Heart left ventricle (tissue), 13 donors: ENCODE results near the gene TRRAP.

Experiments used
- POLR2A ChIP-seq, 2 donors: fragments of 450-650 bp; IDR thresholded peaks; one replicate each; pipeline ENCODE4 v1.6.1; 2017; ENCODE audit warnings: antibody characterized with exemption in 2 of 2, mild to moderate bottlenecking in 2 of 2, moderate library complexity in 2 of 2
- TF ChIP-seq, protein P1 (sequence below), 12 donors: fragments of 200-600 bp; sonication (generic) in 4 of 12; IDR thresholded peaks; one replicate each; pipeline versions ENCODE4 v1.5.0 to v1.8.0; 2018 to 2022; ENCODE audit warnings: antibody characterized with exemption in 12 of 12, mild to moderate bottlenecking in 5 of 12
- donor health status: ischemic (EF 13 %, LVEDD 7.1; RV severe dilation, severe dysfunction).
- donor health status: DM: no; HTN: yes; CAD: no.
- donor health status: DM: no; HTN: no; CAD: no.
- donor health status: ischemic (EF 25% LVEDD 6.9; RV normal size, moderate dysfunction).
- donor health status: ischemic (EF 25% LVEDD 5.7; RV mildly dilated, moderate dysfunction).
- donor health status: ischemic (EF 35%, LVEDD 5.7; RV mildly dilated, moderate dysfunction).
- donor health status: nonischemic (EF 11% LVEDD 7.7; RV severe dilation, severe dysfunction).
- donor health status: DM: yes; HTN: yes; CAD: no.
- donor health status: PGD.
- donor health status: ischemic (EF 29% LVEDD 5.4; RV normal size, mild dysfunction).
- donor health status: nonischemic (EF 23%, LVEDD 6.1; RV moderate dilation, normal function).

DNA sequence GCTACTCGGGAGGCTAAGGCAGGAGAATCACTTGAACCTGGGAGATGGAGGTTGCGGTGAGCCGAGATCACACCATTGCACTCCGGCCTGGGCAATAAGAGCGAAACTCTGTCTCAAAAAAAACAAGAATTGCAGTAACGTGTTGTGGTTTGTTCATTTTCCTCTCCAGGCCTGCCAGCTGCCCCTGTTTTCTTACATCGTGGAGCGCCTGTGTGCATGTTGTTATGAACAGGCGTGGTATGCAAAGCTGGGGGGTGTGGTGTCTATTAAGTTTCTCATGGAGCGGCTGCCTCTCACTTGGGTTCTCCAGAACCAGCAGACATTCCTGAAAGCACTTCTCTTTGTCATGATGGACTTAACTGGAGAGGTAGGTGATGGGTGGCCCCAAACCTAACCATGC lies 52.1 kb downstream of the TRRAP start:
- TF ChIP-seq, protein P1, sequence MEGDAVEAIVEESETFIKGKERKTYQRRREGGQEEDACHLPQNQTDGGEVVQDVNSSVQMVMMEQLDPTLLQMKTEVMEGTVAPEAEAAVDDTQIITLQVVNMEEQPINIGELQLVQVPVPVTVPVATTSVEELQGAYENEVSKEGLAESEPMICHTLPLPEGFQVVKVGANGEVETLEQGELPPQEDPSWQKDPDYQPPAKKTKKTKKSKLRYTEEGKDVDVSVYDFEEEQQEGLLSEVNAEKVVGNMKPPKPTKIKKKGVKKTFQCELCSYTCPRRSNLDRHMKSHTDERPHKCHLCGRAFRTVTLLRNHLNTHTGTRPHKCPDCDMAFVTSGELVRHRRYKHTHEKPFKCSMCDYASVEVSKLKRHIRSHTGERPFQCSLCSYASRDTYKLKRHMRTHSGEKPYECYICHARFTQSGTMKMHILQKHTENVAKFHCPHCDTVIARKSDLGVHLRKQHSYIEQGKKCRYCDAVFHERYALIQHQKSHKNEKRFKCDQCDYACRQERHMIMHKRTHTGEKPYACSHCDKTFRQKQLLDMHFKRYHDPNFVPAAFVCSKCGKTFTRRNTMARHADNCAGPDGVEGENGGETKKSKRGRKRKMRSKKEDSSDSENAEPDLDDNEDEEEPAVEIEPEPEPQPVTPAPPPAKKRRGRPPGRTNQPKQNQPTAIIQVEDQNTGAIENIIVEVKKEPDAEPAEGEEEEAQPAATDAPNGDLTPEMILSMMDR (IDR thresholded peaks at IDR 0.05), result no peak
- TF ChIP-seq POLR2A (IDR thresholded peaks at IDR 0.05), result no peak
